NOMO-1 (cell line): ENCODE results near the gene SLC6A9.

Source experiments
- DNase-seq, 2 experiments: peaks; one replicate each; lab custom pipeline; 2025; ENCODE audit not compliant: unreplicated experiment in 2 of 2; lab: John Stamatoyannopoulos, UW

Gene SLC6A9

DNA sequence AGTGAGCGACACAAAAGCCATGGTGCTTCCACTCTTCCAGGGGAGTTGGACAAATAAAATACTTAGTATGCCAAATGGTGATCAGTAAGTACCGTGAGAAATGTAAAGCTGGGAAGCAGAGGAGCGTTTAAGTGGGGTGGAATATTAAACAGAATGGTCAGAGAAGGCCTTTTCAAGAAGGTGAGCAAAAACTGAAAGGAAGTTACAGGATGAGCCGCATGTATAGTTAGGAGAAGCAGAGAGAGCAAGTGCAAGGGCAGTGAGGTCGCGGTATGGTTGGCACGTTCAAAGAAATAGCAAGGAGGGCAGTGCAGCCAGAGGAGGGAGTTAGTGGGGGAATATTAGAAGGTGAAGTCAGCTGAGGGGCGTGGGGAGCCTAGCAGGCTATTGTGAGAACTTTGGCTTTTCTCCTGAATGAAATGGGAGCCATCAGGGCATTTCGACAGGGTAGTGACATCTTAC lies 57.2 kb downstream of the SLC6A9 start:
- no peak for DNase-seq

GRCh38 chr1:43971336-43971980 lies 59.8 kb downstream of the SLC6A9 start:
- DNase-seq = no peak

GRCh38 chr1:43970911-43971310 lies 60.4 kb downstream of the SLC6A9 start:
- DNase-seq = no peak

- no peak for DNase-seq
Measured at GRCh38 chr1:43970502-43970901, 60.8 kb downstream of the SLC6A9 start.

- peak; percentile 96 to 97 for DNase-seq
Measured at GRCh38 chr1:43969746-43970466, 61.4 kb downstream of the SLC6A9 start, which contains the start of gene DPH2. Gene DPH2, plus strand, starts transcription at chr1:43970010. Its CDS starts 166 bp downstream, at chr1:43970176.

DNA sequence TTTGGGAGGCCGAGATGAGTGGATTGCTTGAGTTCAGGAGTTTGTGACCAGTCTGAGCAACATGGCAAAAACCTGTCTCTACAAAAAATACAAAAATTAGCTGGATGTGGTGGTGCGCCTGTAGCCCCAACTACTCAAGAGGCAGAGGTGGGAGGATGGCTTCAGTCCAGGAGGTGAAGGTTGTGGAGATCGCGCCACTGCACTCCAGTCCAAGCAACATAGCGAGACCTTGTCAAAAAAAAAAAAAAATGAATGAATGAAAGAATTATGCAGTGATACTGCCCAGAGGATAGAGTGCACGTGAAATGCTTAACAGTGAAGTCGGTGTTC lies 61.9 kb downstream of the SLC6A9 start:
- no peak for DNase-seq

GRCh38 chr1:43968348-43968948 lies 62.8 kb downstream of the SLC6A9 start:
- peak in 1 of 2 experiments; percentile 45 for DNase-seq

DNA sequence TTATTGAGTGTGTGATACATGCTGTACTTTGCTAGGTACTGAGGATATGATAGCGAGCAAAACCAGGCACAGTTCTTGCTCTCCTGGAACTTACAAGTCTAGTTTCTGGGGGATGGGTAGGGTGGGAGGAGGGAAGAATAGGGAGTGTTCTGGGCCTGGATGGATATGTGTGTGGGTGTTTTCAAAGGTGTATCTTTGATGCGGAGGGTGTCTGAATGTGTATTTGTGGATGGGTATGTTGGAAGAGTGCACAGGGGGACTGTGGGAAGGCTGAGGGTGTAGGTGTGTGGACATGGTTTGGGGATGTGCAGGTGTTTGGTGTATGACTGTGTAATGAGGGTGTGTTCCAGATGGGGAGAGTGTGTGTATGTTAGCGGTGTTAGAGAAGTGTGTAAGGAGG lies 65.9 kb downstream of the SLC6A9 start:
- no peak for DNase-seq

DNA sequence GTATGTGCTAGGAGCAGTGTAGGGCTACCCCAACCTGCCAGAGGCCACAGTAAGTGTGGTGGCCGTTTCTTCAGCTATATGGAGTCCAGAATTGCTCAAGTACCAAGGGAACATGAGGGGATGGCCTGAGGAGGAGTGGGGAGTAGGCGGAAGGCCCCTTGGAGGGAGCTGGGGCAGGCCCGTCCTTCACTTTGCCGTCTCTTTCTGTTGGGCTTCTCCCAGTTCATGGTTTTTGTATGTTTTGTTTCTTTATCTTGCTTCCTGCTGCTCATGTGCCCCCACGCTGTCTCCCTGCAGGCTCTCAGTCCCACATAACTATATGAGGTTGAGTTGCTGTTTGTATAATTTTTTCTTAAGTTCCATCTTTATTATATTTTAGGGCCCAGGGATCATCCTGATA lies 67.4 kb downstream of the SLC6A9 start:
- no peak for DNase-seq

- DNase-seq = no peak
Measured at GRCh38 chr1:43963006-43963405, 68.3 kb downstream of the SLC6A9 start.

- DNase-seq = no peak
Measured at GRCh38 chr1:43962324-43962723, 68.9 kb downstream of the SLC6A9 start.

GRCh38 chr1:43961692-43962091 lies 69.6 kb downstream of the SLC6A9 start:
- no peak for DNase-seq

GRCh38 chr1:43960798-43961197 lies 70.5 kb downstream of the SLC6A9 start:
- no peak for DNase-seq

DNA sequence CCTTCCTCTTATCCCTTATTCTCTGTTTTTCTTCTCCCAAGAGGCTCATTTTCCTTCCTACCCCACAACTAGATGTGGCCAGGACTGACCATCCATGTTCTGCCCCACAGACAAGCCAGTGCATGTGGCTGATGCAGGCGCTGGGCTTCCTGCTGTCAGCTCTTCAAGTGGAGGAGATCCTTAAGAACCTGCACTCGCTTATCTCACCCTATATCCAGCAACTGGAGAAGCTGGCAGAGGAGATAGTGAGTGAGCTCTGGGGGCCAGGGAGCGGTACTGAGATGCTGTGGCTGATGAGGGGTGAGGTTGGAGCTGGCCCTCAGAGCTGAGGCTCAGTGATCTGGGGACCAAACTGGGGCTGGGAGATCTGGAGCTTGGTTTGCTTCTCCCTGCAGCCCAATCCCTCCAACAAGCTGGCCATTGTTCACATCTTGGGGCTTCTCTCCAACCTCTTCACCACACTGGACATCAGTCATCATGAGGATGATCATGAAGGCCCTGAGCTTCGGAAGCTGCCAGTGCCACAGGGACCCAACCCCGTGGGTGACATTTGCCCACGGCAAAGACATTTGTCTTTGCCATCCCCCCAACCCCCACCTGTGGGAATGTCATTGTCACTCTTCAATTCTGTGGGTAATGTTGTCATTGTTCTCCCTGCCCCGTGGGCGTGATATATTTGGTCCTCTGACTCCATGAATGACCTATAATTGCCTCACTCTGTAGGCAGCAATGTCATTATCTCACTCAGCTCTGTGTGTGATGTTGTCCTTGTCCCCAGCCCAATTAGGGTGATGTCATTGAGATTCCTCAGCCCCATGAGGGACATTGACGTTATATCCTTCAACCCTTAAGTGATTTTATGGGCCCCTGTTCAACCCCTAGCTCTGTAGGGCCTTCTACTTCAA lies 72.7 kb downstream of the SLC6A9 start:
- DNase-seq = no peak

DNA sequence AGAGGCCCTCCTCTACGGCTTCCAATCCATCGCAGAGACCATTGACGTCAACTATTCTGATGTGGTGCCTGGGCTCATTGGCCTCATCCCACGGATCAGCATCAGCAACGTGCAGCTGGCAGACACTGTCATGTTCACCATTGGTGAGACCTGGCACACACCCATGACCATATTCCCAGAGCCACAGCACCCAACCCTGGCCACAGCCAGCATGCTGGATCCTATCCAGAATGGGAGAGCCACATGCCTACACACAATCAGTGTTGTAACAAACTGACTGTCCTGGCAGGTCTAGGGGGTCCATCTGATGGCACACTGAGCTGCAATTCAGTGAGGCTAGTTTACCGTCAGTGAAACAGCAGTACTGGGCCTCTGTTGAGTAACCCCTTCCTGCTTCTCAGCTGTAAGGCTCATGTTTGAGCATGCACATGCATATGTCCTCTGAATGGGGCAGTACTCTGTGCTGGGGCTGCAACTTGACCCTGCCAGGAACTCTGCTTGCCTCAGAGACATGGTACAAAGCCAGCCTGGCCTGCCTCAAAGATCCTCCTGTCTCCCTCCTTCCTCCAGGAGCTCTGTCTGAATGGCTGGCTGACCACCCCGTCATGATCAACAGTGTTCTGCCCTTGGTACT lies 73.7 kb downstream of the SLC6A9 start:
- no peak for DNase-seq

- DNase-seq = no peak
Measured at GRCh38 chr1:43956234-43956633, 75.0 kb downstream of the SLC6A9 start.

GRCh38 chr1:43954036-43954435 lies 77.2 kb downstream of the SLC6A9 start:
- no peak for DNase-seq

- DNase-seq = no peak
Measured at GRCh38 chr1:43953361-43953760, 77.9 kb downstream of the SLC6A9 start.

GRCh38 chr1:43952731-43953346 lies 78.4 kb downstream of the SLC6A9 start:
- no peak for DNase-seq
